GM19023 (cell line): ENCODE data around the gene CXorf58.
"Not testable (repeated sequence)": the region's sequence is repeated elsewhere in the genome, so short reads cannot be mapped to it uniquely, and the experiment has no call there.

Experiments used
- ATAC-seq: cut with Tn5 transposase; IDR thresholded peaks from one replicate; pipeline ENCODE4 v1.9.1; 2021; ENCODE audit warnings: mild to moderate bottlenecking, moderate library complexity; ENCODE audit not compliant: unreplicated experiment

Gene CXorf58, protein sequence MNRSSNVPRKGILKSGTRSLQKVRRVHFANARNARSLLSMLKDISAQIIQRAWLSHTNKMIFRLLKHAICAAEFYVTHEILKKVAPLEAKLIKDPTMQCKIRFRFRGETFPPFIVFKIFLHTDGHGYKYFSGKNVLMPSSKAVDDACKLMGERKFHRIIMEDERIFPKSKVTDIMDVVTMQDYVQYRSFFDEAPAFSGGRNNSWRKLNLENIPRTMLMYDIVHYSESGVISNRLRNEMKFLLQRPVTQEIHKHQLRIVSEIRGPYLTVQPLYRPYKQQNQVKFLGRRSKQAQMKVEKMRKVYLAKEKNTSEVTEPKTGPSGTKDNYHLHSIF

DNA sequence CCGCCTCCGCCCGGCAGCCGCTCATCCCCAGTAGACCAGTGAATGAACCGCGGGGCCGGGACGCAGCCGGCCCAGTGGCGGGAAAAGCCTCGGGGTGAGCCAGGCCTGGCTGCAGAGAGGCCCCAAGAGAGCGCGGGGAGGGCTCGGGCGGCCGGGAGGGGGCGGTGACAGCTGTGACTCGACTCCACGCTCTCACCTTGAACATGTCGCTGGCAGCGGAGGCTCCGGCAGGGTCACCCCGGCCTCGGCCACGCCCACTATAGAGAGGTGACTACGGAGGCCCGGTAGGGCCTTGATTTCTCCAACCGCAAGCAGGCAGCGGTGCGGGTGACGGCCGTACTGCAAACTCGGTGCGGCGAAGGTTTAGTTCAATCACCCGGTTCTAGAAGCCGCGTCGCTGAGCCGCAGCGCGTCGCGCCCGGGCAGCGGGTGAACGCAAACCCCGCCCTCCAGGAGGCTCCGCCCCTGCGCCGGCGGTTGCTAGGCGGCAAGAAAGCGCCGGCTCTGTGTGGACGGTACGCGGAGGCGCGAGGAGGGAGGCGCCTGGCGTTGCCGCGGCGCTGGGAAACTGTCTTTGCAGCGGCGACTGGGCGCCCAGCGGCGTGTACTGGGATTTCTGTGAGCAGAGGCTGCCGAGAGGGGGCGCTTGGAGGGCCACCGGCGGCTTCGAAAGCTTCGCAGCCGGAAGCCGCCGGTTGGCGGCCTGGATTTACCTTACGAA lies at the start of gene CXorf58, which contains the start of gene APOO:
CXorf58 (plus strand) TSS at position 509 of the 721 bp plus-strand sequence. CDS start 2,297 bp downstream, outside the sequence.
APOO (minus strand) TSS at position 441 of the 721 bp plus-strand sequence; CDS start at position 205, 236 bp downstream.
- peak; percentile 90 for ATAC-seq

DNA sequence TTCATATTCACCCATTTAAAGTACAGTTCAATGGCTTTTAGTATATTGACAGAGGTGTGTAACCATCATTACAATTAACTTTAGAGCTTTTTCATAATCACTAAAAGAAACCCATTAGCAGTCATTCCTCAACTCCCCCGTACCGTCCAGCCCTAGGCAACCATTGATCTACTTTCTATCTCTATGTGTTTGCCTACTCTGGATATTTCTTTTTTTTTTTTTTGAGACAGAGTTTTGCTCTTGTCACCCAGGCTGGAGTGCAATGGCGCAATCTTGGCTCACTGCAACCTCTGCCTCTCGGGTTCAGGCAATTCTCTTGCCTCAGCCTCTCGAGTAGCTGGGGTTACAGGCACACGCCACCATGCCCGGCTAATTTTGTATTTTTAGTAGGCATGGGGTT lies 48.6 kb upstream of the CXorf58 start:
- ATAC-seq: not testable (repeated sequence)

DNA sequence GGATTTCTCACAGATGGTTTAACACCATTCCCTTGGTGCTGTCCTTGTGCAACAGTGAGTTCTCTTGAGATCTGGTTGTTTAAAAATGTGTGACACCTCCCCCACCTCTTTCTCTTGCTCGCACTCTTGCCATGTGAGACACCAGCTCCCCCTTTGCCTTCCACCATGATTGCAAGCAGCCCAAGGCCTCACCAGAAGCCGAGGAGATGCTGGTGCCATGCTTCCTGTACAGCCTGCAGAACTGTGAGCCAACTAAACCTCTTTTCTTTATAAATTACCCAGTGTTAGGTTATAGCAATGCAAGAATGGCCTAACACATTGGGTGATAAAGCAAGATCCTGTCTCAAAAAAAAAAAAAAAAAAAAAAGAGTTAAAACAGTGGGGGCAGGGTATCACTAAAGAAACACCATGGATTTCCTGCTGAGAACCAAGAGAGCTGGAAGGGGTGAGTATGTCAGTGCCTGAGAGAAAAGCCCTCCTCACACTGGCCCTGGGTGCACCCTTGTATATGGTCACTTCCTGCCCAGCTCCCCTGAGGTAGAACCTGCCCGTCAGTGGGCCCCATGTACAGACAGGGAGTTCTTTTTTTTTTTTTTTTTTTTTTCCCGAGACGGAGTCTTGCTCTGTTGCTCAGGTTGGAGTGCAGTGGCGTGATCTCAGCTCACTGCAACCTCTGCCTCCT lies 46.5 kb upstream of the CXorf58 start:
- ATAC-seq: peak; percentile 80

DNA sequence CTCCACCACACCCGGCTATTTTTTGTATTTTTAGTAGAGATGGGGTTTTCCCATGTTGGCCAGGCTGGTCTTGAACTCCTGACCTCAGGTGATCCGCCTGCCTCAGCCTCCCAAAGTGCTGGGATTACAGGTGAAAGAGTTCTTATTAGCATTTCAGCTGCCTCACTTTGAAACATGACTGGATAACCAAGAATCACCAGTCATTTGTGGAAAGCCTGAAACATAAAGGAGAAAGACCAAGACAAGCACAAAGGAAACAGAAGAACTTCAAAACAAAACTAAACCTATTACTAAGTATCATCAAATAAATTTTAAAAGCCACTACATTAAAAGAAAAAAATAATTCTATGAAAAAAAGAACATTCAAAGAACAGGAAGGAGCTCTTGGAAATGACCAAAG lies 45.9 kb upstream of the CXorf58 start:
- peak; percentile 23 for ATAC-seq

DNA sequence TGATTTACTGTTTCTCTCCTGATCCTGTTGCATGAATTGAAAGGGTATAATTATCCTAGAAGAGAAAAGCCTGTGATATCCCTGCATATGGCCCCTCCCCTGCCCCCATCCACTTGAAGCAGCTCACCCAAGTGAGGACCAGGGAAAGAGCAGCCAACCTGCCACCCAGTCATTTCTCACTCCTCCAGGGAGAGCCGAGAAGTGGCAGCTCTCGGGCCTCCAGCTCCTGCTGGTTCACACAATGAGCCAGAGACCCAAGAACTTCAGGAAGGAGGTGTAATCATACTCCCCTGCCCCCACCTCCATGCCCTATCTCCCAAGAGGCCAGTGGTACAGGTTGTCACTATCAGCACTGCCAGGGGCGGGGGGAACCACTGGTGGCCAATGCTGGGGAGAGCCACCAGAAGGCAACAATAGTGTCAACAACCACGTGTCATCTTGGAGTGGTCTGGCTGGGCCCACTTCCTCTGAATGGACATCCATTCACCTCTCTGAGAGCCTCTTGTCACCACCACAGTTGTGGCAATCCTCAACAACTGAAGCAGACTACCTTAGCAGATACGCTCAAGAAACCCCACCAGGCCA lies 43.0 kb upstream of the CXorf58 start:
- ATAC-seq: no peak

DNA sequence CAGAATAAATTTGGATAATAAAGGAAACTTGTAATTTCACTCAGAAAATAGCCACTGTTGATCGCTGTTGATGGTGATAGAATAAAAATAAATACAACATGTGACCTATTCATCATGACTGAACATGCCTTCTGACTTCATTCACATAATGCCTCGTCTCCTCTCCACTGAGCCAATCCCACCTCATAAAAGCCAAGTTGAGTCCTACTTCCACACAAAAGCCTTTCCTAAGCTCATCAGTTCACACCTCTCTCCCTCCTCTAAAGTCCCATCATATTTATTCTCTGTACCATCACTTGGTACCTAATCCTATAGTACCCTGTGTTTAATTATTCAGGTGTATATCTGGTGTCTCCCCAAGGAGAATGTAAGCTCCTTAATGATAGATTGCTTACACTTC lies 37.8 kb upstream of the CXorf58 start:
- ATAC-seq: no peak

DNA sequence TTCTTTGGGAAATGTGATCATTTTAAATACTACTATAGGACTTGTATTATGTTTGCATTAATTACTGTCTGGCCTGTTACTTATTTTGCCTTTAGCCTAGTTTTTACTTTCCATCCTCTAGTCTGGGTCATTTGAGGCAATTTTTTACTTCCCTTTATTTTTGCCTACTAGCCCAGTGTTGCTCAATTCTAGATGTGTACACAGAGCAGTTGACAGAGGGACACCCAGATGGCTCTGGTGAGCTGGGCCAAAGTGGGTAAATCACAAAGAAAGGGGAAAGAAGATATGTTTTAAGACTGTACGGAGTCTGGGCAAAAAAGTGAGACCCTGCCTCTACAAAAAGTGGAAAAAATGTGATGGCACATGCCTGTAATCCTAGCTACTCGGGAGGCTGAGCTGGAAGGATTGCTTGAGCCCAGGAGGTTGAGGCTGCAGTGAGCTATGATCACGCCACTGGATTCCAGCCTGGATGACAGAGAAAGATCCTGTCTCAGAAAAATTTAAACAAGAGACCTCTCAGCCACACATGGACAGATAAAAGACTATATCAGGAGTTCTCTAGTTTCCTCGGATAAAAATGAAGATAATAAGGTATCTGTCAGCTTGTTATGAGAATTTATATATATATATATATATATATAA lies 35.8 kb upstream of the CXorf58 start:
- ATAC-seq: no peak

DNA sequence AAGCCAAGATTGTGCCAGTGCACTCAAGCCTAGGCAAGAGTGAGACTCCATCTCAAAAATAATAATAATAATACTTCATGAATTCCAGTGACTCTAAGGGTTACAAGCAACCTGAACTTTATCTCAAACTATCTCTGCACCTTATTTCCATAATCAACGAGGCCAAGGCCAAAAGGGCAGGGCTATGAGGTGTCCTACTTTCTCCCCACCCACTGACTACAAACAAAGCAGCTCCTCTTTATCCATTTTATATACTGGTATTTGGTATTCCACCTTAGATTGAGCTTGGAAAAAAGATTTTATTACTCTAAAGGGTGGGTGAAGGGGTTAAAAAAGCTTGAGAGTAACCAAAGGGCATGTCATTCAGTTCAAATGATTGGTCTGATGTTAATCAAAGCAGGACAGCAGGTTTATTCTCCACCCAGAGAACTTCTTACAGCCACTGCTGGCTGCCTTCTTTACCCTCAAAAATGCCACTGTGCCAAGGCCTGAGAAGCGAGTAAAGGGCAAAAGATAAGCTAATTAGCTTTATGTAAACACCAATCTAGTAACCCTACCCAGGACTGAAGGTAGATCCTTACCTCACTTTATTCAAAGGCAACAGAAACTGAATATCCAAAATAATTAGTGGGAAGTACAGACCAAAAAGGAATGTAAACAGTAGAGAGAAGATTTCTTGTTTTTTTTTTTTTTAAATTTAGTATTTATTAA lies 28.3 kb upstream of the CXorf58 start:
- ATAC-seq: no peak

DNA sequence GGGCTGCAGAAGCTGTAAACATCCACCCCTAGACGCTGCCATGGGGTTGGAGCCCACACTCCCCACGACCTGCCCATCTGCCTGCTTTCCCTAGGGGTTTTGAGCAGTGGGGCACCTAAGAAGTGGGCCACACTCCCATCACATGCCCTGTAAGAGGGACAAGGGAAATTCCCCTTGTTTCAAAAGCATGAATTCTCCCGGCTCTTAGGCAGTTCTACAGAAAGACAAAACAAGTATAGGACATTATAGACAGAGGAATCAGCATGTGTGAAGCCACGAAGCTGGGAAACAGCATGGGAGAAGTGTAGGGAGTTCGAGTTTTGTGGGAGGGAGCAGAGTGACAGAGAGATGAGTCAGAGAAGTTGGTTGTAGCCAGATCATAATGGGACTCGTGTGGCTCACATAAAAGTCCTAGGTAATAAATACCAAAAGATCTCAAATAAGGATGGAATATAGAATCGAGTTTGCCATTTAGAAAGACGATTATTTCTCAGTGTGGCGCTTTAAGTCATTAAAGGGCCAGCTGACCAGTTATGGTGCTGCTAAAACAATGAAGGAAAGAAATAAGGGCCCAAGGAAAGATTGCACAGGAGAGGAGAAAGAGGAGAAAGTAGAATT lies 24.0 kb upstream of the CXorf58 start:
- ATAC-seq: no peak

DNA sequence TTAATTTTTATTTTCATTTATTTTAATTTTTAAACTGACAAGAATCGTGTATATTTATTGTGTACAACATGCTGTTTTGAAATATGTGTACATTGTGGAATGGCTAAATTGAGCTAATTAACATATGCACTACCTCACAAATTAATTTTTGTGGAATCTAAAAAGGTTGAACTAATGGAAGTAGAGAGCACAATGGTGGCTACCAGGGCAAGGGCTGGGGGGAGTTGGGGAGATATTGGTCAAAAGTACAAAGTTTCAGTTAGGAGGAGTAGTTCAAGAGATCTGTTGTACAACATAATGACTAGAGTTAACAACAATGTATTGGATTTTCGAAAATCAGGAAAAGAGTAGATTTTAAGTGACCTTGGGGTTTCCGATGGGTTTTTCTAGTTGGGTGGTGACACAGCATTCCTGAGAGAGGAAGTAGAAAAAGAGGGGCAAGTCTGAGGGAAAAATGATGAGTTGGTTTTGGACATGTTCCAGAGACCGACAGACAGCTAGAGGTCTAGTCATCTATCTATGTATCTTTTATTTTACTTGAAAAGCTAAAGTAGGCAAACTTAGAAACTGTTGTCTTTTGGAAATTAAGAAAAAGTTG lies 23.3 kb upstream of the CXorf58 start:
- no peak for ATAC-seq

DNA sequence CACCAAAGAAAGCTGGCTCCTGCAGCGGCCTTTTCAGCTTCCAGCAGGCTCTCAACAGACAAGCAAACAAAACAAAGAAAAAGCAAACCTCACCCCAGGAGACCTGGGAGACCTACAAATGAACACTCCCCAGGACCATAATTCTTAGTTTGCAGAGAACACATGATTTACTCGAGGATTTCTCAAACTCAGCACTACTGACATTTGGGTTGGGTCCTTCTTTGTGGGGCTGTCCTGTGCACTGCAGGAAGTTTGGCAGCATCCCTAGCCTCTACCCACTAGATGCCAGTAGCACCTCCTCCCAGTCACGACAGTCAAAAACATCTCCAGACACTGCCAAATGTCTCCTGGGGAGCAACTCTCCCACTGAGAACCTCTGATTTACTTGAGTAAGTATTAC lies 22.0 kb upstream of the CXorf58 start:
- no peak for ATAC-seq

DNA sequence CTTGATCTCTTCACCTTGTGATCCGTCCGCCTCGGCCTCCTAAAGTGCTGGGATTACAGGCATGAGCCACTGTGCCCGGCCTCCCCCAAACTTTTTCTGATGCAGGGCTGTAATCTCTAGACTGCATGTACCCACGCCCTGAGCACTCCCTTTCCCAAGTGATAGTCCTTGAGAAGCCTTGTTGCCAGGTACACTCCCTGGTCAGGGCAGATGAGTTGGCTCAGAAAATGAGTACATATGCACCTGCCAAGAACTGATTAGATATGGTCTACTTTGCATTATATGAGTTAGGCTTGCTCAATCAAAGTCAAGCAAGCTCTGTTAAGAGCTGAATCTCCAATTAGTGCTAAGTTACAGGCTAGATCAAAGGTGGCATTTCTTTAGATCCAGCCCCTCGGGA lies 20.4 kb upstream of the CXorf58 start:
- ATAC-seq: no peak

DNA sequence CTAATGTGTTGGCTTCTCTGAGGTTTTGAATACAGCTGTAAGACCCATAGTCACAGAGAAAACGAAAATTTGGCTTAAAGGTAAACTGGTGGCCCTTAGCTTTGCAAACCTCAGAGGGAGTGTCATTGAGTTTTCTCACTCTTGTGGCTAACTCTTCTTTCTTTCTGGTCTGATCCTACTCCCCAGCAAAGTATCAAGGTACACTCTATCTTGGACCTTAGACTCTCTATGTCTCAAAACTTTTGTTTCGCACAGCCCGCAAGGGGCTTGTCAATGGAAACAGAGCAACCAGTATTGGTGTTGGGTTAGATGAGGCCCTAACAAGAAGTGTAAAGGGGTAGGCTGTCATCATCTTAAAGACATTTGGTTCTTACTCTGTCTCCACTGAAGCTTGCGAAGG lies 19.9 kb upstream of the CXorf58 start:
- ATAC-seq: no peak

DNA sequence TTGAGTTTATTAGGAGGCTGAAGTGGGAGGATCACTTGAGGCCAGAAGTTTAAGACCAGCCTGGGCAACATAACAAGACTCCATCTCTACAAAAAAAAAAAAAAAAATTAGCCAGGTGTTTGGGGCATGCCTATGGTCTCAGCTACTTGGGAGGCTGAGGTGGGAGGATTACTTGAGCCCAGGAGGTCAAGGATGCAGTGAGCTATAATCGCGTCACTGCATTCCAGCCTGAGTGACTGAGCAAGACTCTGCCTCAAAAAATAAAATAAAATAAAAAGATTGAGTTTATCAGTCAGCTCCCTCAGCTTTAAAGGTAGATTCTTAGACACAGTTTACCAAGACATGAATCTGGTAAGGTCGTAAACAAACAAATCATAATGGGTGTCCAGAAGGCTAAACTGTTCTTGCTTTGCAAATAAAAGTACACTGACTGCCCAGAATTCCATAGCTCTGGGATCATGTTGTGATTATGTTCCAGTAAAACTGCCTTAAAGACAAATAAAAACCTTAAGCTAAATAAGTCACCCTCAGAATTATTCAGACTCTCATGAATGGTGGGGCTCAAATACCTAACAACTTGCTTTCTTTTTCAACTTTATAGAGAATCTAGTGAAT lies 18.8 kb upstream of the CXorf58 start:
- no peak for ATAC-seq

DNA sequence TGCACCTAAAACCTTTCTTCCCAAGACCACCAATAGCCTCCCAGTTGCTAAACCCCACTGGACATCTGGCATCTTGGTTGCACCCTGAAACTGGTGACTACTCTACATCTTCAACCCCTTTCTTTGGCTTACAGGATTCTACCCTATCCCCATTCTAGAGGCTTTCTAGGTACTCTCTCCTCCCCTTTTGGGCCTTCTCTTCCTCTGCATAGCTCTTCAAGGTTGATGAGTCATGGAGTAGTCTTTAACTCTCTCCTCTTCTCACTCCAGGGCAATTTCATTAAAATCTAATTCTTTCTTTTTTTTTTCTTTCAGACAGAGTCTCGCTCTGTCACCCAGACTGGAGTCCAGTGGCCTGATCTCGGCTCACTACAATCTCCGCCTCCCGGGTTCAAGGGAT lies 16.9 kb upstream of the CXorf58 start:
- ATAC-seq: no peak

DNA sequence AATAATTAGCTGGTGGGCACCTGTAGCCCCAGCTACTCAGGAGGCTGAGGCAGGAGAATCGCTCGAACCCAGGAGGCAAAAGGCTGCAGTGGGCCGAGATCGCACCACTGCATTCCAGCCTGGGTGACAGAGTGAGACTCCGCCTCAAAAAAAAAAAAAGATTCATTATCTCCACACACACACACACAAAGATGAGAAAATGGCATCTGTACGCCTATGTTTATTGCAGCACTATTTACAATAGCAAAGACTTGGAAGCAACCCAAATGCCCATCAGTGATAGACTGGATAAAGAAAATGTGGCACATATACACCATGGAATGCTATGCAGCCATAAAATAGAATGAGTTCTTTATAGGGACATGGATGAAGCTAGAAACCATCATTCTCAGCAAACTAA lies 12.8 kb upstream of the CXorf58 start:
- not testable (repeated sequence) for ATAC-seq

DNA sequence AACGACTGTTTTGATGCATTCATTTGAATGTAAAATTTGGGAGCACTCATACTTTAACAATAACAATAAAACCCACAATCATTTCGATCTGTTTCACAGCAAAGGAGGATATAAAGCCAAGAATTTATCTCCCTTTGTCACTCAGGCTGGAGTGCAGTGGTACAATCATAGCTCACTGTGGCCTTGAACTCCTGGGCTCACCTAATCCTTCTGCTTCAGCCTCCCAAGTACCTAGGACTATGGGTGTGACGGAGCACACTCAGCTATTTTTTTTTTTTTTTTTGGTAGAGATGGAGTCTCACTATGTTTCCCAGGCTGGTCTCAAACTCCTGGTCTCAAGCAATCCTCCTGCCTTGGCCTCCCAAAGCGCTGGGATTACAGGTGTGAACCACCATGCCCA lies 11.3 kb upstream of the CXorf58 start:
- ATAC-seq: not testable (repeated sequence)

DNA sequence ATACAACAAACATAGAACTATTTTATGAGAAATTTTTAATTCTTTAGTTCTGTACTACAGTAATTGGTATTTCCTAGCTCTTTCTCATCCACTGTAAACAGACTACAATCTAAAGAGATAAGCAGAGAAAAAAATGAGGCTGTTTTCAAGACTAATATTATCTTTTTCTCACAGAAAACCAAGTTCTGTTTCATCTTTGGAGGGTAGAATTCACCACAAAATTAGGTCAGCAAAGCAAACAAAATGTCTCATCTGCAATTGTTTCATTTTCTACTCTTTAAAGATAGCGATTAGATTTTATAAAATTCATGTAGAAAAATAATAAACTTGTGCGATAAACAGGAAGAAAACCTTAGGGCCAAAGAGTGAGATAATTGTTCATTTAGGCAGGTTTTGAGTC lies 10.8 kb upstream of the CXorf58 start:
- ATAC-seq: no peak

DNA sequence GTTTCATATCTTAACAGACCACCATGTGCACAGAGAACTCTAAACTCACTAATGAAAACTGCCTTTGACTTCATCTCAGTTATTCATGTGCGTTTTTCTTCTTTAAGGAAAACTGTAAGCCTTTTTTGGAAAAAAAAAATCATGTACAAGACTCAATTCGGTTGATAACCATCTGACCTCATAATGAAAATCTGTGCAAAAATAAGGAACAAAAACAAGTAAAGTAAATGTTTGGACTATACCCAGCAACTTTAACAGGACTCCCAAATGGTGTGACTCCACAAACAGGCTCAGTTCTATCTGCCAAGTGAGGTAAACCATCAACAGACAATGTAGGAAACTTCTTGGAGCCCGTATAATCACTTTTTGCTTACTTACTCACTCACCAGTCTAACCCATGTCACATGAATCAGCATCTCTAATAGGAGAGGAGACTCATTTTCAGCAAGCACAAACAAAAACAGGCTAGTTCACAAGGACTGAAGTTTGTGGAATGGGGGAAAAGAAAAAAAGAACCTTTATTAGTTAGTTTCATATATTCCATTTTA lies 9.3 kb upstream of the CXorf58 start:
- no peak for ATAC-seq
